ENCODE data around the gene FAM163B.
"Not testable (repeated sequence)": the region's sequence is repeated elsewhere in the genome, so short reads cannot be mapped to it uniquely, and the experiment has no call there.

Gene FAM163B

GRCh38 chr9:133638711-133639110 is 29.5 kb upstream of the FAM163B start:
- no peak for DNase-seq

DNA sequence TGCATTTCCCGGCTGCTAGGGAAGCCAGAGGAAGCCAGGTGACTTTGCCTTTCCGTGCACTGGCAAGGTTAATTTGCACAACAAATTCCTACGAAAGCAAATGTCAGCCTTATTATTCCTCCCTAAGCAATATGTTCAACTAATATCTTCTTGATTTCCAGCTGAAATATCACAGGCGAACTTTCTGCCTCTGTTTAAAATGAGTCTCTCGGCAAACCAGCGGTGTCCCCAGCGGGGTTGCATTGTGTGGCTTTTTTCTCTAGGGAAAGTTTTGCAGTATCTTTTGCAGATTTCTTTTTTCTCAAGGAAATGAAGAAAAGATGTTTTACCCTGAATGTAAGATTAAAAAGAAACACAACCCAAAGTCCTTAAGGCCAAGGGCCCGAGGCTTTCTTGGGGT is 28.9 kb upstream of the FAM163B start:
- DNase-seq, result no peak

DNA sequence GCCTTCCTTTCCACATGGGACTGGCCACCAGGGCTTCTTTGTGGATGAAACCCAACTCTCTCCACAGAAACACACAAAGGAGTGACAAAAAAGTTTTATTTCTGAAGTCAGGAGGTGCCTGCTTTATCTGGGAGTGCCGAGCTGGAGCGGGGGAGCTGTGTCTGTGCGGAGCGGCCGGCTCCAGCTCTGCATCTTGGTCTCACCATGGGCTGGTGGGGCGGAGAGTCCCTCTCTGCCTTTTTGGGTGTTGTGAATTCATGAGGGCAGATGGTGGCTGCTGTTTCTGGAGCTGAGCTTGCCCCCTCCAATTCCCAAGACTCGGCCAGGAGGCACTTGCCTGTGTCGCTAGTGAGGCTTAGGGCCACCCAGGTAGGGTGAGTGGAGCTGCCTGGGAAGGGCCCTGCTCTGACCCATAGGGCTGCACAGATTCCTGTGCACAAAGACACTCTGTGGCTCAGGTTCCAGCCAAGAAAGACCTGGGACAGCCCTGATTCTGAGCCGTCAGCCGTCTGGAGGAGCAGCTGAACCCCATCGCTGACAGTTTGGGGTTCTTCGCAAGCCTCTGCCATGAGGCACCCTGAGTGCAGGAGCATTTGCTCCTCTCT is 28.4 kb upstream of the FAM163B start:
- no peak for DNase-seq

GRCh38 chr9:133636902-133637301 is 27.7 kb upstream of the FAM163B start:
- DNase-seq, result no peak

DNA sequence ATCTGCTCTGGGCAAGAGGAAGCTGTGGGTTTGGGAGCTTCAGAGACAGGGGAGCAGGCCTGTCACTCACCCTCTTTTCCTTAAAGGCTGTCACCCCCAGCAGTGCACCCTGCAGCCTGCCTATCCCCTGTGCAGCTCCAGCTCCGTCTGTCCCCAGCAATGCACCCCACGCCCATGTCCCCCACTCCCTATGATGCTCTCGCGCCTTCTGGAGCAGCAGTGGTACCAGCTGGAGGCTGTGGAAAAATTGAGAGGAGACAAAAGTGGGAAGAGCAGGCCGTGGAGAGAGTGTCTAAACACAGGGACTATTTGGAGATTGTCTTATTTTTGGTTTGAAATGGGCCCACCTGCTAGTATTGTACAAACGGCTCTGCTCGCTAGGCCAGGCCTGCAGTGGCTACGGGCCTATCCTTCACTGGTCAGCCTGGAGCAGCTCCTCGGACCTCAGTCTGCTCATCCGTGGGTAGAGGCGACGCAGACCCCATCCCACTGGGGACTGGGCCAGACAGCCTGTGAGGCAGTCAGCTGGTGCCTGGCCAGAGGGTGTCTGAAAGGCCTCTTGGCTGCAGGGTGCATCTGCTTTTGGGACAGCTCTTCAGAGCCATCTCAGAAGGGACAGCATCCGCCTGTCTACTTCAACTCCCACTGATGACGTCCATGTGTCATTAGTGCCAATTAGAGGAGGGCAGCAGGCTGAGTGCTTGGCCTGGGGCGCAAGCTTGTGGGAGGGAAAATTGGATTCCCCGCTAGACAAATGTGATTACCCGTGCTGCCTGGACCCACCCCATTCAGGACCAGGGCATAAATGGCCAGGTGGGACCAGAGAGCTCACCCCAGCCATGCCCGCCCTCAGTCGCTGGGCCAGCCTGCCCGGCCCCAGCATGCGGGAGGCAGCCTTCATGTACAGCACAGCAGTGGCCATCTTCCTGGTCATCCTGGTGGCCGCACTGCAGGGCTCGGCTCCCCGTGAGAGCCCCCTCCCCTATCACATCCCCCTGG is 26.6 kb upstream of the FAM163B start, which contains the start of gene DBH:
DBH (plus strand) TSS at position 831 of the 999 bp plus-strand sequence; CDS start at position 840, 9 bp downstream.
- no peak for DNase-seq

- DNase-seq, result no peak
These were observed 25.9 kb upstream of the FAM163B start for GRCh38 chr9:133635098-133635497.

- DNase-seq, result peak; percentile 87
These were observed 25.0 kb upstream of the FAM163B start for GRCh38 chr9:133634081-133634691.

GRCh38 chr9:133633681-133634080 is 24.5 kb upstream of the FAM163B start:
- peak; percentile 59 for DNase-seq

DNA sequence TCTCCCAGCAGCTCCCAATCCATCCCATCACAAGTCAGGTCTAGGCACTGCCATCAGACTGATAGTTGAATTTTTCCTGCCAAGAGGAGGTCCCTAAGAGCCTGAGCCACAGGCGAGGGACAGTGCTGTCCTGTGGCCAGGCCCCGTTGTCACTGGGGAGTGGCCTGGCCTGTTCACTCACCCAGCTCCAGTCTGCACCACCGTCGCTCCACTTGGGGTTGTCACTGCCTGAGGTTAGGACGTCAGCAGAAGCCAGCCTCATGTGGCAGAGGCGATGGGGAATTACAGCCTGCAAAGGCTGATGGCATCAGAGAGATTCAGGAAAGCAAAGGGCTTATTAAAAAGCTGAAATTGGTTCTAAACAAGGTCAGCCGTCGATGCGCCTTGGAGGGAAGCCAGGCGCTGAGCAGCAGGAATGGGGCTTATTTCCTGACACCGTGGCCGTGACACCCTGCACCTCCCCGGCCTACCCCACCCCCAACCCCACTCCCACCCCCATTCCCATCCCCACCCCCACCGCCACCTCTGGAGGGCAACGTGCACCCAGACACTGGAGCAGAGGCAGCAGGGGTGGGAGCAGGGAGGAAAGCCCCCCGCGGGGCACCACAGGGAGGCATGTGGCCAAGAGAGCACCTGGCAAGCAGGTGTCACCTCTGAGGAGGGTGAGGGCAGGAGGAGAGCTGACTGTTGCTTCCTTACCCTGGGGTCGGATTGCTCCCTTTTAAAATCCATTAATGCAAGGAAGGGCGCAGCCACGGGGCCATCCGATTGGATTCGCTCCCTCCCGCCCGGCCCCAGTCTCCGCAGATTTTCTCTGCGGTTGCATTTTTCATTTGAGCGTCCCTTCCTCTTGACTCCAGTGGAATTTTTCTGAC is 23.9 kb upstream of the FAM163B start:
- DNase-seq, result peak; percentile 36

GRCh38 chr9:133631111-133631510 is 21.9 kb upstream of the FAM163B start:
- DNase-seq, result no peak

- no peak for DNase-seq
These were observed 20.3 kb upstream of the FAM163B start for GRCh38 chr9:133629221-133630110.

GRCh38 chr9:133628766-133629165 is 19.6 kb upstream of the FAM163B start:
- no peak for DNase-seq

- no peak for DNase-seq
These were observed 18.2 kb upstream of the FAM163B start for GRCh38 chr9:133627341-133627740.

- not testable (repeated sequence) for DNase-seq
These were observed 16.8 kb upstream of the FAM163B start for GRCh38 chr9:133626008-133626407.

DNA sequence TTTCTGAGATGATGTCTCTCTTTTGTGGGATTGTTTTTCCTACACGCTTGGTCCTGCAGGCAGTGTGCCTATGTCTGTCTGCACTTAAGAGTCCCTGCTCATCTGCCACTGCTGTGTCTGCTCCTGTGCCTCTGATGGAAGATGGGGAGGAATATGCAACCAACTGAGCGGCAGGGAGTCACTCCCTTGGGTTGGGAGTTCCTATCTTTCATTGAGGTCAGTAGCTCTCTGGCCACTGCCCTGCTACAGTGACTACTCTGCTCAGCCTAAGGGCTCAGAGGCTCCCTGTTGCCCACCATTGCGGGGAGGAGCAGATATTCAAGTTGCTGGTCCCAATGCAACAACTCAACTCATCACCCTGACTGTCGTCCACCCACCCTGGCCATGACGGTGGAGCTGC is 13.4 kb upstream of the FAM163B start:
- DNase-seq, result no peak

DNA sequence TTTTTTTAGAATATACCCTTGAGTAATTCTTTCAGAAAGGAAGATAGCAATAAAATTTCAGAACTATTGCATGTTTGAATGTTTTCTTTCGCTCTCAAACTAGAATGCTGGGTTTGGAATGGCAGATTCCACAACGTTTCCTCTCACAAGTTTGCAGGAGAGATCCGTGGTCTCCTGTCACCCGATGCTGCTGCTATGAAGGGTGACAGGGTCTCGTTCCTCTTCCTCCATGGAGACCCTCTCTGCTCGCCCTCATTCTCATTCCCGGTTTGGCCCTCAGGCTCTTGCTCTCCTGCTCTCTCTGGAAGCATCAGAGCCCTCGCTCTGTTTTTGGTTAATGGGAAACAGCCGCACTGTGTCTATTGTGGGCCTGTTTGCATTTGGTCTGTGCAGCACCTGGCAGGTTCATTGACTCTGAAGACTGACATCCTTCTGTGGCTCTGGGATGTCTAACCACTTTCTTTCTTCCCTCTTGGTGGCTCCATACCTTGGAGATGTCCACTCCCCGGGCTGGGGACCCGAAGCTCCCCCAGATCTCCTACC is 12.6 kb upstream of the FAM163B start:
- no peak for DNase-seq

GRCh38 chr9:133619791-133620190 is 10.6 kb upstream of the FAM163B start:
- DNase-seq, result no peak

DNA sequence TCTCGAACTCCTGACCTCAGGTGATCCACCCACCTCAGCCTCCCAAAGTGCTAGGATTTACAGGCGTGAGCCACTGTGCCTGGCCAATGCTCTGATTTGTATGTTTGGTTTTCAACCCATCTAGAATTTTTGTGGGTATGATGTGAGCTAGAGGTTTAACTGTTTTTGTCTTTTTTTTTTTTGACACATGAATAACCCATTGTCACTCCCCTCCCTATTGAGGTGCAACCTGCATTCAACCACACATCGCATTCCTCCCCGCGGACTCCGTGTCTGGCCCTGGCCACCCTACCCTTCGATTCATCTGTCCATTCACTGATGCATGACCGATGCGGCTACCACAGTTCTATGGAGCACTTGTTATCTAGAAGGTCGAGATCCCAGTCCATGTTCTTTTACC is 9.5 kb upstream of the FAM163B start:
- DNase-seq, result no peak

- no peak for DNase-seq
These were observed 7.6 kb upstream of the FAM163B start for GRCh38 chr9:133616643-133617405.

DNA sequence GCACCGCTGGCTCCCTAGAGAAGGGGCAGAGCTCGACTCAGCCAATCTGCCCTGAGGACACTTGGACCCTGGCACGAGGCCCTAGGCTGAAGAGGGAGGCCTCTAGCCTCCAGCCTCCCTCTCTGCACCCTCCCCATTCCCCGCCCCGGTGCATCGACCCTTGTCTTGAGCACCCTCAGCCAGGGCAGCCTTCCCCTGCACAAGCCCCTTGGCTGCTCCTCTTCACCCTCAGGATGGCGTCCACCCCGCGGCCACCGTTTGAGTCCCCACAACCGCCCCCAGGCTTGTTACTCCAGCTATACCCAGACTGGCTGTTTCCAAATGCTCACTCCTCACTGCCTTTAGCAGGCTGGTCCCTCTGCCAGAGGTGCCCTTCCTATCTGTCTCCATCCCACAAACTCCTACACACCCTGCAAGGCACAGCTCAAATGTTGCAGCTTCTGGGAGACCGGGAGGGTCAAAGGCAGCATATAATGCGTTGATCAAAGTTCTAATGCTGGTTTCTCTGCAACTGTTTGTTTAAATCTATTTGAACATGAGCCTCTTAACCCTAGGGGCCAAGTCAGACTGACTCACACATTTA is 6.5 kb upstream of the FAM163B start:
- peak; percentile 65 for DNase-seq

Measured in NCI-H2029 treated with DMSO at 0.1 percent for 48 hours (cell line).